Testis (tissue), 3 donors: ENCODE results near the gene CRNKL1. TPM values are rescaled to one million over a fixed set of nuclear protein-coding genes. Genes with fewer than 3 reads are reported as not detected.

Experiments used
- DNase-seq: peaks from one replicate; pipeline ENCODE4 v3.0.0-alpha.2; 2019
- H3K27ac ChIP-seq, 2 donors: fragments of 200-600 bp; sonication (generic); one replicate each; pipeline ENCODE4 v1.5.1; 2019
- H3K27me3 ChIP-seq: fragments of 200-600 bp; sonication (generic); one replicate; pipeline ENCODE4 v1.5.1; 2019
- H3K36me3 ChIP-seq: fragments of 200-600 bp; sonication (generic); one replicate; pipeline ENCODE4 v1.5.1; 2017; ENCODE audit warnings: low read depth; ENCODE audit errors: missing control alignments
- H3K4me1 ChIP-seq: fragments of 200-600 bp; sonication (generic); one replicate; pipeline ENCODE4 v1.5.1; 2019
- H3K4me3 ChIP-seq, 2 donors: fragments of 200-600 bp; sonication (generic); one replicate each; pipeline ENCODE4 v1.5.1; 2017 to 2019
- H3K9me3 ChIP-seq: fragments of 200-600 bp; sonication (generic); one replicate; pipeline ENCODE4 v1.5.1; 2017
- POLR2A ChIP-seq: fragments of 450-650 bp; IDR thresholded peaks from one replicate; pipeline ENCODE4 v1.6.1; 2017; ENCODE audit warnings: antibody characterized with exemption, mild to moderate bottlenecking, moderate library complexity
- WGBS, 2 donors: methylation state at CpG; one replicate each; pipeline ENCODE4 v1.1.5; 2018; 5-methylcytosine and 5-hydroxymethylcytosine counted together
- intact Hi-C: fragments of 100-400 bp; cut with DNase I; formaldehyde crosslinking; loops from one replicate; pipeline ENCODE4 v1.15.1; 2023; ENCODE audit warnings: low total_unique reads
- polyA plus RNA-seq: library from polyadenylated mRNA; stranded (reverse); fragments of 350-450 nt; fragmentation: Illumina TruSeq; extraction: RNeasy Lipid Tissue Mini Kit (QIAGEN cat#74804); gene quantifications from one replicate; pipeline ENCODE4 v1.2.3, GENCODE V29; 2014; ENCODE audit warnings: low read depth, low replicate concordance; ENCODE audit not compliant: insufficient read depth
- total RNA-seq, 2 donors: library from RNA; depleted of rRNA; stranded (reverse); fragments of >200 nt; gene quantifications; one replicate each; pipeline ENCODE4 v1.2.3, GENCODE V29; 2016
- TF ChIP-seq, protein P1 (sequence below), 3 experiments: fragments of 450-650 bp in 2 of 3; fragments of 200-600 bp in 1 of 3; sonication (generic) in 1 of 3; IDR thresholded peaks; one replicate each; pipeline ENCODE4 v1.5.1; 2016 to 2019; ENCODE audit warnings: antibody characterized with exemption in 3 of 3, mild to moderate bottlenecking in 2 of 3, moderate library complexity in 1 of 3

CRNKL1 gene
- total and polyA plus RNA-seq, 3 donors from 2014 or later: 22.1 to 26.9 (median 26.3) TPM

- Histone ChIP-seq H3K4me1 (peaks cover 10% of the 10 kb centered on the region), H3K36me3 (no peaks in the 10 kb centered on the region), H3K9me3 (no peaks in the 10 kb centered on the region), H3K4me3 (no peak overlapping the region), H3K27ac (no peak overlapping the region), H3K27me3 (no peaks in the 10 kb centered on the region)
- WGBS, 2 donors: 88 to 95% methylated on average over 5 of the region's 5 CpGs
- no peak for TF ChIP-seq POLR2A
- TF ChIP-seq, protein P1, sequence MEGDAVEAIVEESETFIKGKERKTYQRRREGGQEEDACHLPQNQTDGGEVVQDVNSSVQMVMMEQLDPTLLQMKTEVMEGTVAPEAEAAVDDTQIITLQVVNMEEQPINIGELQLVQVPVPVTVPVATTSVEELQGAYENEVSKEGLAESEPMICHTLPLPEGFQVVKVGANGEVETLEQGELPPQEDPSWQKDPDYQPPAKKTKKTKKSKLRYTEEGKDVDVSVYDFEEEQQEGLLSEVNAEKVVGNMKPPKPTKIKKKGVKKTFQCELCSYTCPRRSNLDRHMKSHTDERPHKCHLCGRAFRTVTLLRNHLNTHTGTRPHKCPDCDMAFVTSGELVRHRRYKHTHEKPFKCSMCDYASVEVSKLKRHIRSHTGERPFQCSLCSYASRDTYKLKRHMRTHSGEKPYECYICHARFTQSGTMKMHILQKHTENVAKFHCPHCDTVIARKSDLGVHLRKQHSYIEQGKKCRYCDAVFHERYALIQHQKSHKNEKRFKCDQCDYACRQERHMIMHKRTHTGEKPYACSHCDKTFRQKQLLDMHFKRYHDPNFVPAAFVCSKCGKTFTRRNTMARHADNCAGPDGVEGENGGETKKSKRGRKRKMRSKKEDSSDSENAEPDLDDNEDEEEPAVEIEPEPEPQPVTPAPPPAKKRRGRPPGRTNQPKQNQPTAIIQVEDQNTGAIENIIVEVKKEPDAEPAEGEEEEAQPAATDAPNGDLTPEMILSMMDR (IDR thresholded peaks at IDR 0.05): no peak
- intact Hi-C loops: no loop called here
- DNase-seq: no peak
Measured at GRCh38 chr20:20031790-20032189, 20.5 kb downstream of the CRNKL1 start.

GRCh38 chr20:20027284-20027683, 25.0 kb downstream of the CRNKL1 start:
- DNase-seq: no peak
- Histone ChIP-seq H3K27ac (no peak overlapping the region), H3K9me3 (no peaks in the 10 kb centered on the region), H3K27me3 (no peaks in the 10 kb centered on the region), H3K36me3 (no peaks in the 10 kb centered on the region), H3K4me3 (no peak overlapping the region), H3K4me1 (peaks cover under 1% of the 10 kb centered on the region)
- intact Hi-C loops: no loop called here
- no peak for TF ChIP-seq POLR2A
- TF ChIP-seq, protein P1 (IDR thresholded peaks at IDR 0.05): no peak
- WGBS, 2 donors: 95 to 97% methylated on average over 2 of the region's 2 CpGs

GRCh38 chr20:20024942-20025341, 27.3 kb downstream of the CRNKL1 start:
- Histone ChIP-seq H3K27ac (no peak overlapping the region), H3K4me3 (no peak overlapping the region), H3K9me3 (no peaks in the 10 kb centered on the region), H3K4me1 (peaks cover 16% of the 10 kb centered on the region), H3K27me3 (no peaks in the 10 kb centered on the region), H3K36me3 (no peaks in the 10 kb centered on the region)
- no peak for DNase-seq
- TF ChIP-seq, protein P1 (IDR thresholded peaks at IDR 0.05): no peak
- no peak for TF ChIP-seq POLR2A
- intact Hi-C loops: no loop called here

DNA sequence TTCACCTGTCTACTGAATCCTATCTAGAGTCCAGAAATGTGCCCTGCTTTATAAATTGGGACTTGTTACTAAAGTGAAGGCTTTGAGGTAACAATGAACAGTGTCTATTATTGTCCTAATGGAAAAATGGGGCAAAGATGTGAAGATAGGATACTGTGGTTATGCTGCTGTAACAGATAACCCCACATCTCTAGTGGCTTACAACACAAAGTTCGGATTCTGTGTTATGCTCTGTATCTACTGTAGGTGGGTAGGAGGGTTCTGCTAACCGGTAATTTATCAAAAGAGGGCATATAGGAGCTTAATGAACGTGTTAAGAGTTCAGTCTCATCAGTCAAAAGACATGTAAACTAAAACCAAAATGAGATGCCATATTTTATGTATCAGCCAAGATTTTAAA, 28.9 kb downstream of the CRNKL1 start:
- Histone ChIP-seq H3K36me3 (no peaks in the 10 kb centered on the region), H3K9me3 (no peaks in the 10 kb centered on the region), H3K27me3 (no peaks in the 10 kb centered on the region), H3K4me1 (peaks cover 24% of the 10 kb centered on the region), H3K27ac (no peak overlapping the region), H3K4me3 (no peak overlapping the region)
- no peak for DNase-seq
- intact Hi-C loops: no loop called here
- TF ChIP-seq, protein P1 (IDR thresholded peaks at IDR 0.05): no peak
- TF ChIP-seq POLR2A: no peak
- 78 to 88% methylated on average over 3 of the region's 3 CpGs for WGBS, 2 donors

DNA sequence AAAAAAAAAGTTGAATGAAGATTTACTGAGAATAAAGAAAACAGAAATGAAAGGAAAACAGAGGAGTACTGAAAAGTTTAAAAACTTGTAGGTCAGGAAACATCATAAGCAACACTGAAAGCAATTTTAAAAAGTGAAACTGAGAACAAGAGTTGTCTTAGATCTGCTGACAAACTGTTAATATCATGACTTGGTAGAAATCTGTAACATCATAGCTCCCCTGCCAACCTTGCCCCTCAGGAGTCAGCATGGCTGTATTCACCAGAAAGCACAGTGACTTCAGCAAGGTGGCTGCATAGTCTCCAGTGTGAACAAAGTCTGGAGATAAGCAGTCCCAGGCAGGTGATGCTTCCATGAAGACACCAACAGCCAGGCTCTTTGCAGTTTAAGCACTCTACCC, 29.8 kb downstream of the CRNKL1 start:
- H3K36me3 ChIP-seq: no peaks in the 10 kb centered on the region

More for the DNA sequence above, 29.8 kb downstream of the CRNKL1 start:
- Histone ChIP-seq H3K27me3 (no peaks in the 10 kb centered on the region), H3K4me1 (peaks cover 29% of the 10 kb centered on the region), H3K27ac (no peak overlapping the region), H3K4me3 (no peak overlapping the region), H3K9me3 (no peaks in the 10 kb centered on the region)
- intact Hi-C loops: no loop called here
- DNase-seq: no peak
- TF ChIP-seq POLR2A: no peak
- TF ChIP-seq, protein P1 (IDR thresholded peaks at IDR 0.05): no peak
